Fibroblast of mammary gland (primary cell): ENCODE data around the gene PRDM15.

Experiments
- DNase-seq: peaks from one replicate; pipeline ENCODE4 v3.0.0-alpha.2; 2010; ENCODE audit warnings: low read depth
- H3K4me3 ChIP-seq: 2 replicates; pipeline ENCODE4 v1.5.1; 2011; ENCODE audit warnings: low read depth, mild to moderate bottlenecking, low read length, moderate library complexity; ENCODE audit not compliant: control insufficient read depth
- CTCF ChIP-seq: conservative IDR thresholded peaks from 2 replicates; pipeline ENCODE4 v1.5.1; 2011; ENCODE audit warnings: low read depth, low read length, inconsistent platforms; ENCODE audit not compliant: control insufficient read depth, insufficient read depth

The PRDM15 gene

DNA sequence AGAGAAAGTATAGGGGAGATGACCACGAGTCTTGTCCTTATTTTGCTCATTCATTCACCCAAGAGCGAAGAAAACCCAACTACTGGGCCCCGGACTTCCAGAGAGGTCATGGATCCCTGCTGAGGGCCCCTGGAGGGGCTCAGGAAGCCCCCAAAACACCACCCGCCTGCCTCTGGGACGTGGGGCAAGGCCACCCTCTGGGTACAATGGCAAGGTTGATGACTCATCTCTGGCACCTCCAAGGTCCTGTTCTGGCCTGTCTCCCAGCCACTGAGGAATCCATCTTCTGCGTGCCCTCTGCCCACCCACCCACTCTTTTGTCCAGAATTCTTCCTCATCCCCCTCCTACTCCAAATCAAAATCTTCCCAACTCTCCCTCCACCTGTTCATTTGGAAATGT is 21.3 kb upstream of the PRDM15 start:
- DNase-seq = no peak
- no peak for TF ChIP-seq CTCF
- no peak overlapping the region for H3K4me3 ChIP-seq

- TF ChIP-seq CTCF = no peak
- no peak overlapping the region for H3K4me3 ChIP-seq
- no peak for DNase-seq
Measured at GRCh38 chr21:41899426-41900202, 20.5 kb upstream of the PRDM15 start.

DNA sequence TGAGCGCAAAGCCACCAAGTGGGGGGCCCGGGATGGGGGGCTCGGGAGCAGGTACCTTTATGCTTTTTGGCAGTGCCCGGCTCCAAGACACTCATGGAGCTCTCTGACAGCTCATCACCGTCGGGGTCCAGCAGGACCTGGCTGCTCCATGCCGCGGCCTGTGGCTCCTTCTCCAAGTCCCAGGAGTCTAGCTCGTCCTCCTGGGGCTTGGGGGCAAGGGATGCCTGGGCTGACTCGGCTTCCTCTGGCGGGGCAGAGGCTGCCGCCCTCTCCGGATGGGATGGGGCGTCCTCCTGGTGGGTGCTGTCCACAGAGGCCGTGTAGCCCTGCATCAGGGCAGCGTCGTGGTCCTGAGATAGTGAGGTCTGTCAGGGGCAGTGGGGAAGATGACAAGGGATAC is 19.9 kb upstream of the PRDM15 start:
- no peak for TF ChIP-seq CTCF
- H3K4me3 ChIP-seq = no peak overlapping the region
- DNase-seq = no peak

- no peak overlapping the region for H3K4me3 ChIP-seq
- DNase-seq = no peak
- no peak for TF ChIP-seq CTCF
Measured at GRCh38 chr21:41897700-41898099, 18.6 kb upstream of the PRDM15 start.

DNA sequence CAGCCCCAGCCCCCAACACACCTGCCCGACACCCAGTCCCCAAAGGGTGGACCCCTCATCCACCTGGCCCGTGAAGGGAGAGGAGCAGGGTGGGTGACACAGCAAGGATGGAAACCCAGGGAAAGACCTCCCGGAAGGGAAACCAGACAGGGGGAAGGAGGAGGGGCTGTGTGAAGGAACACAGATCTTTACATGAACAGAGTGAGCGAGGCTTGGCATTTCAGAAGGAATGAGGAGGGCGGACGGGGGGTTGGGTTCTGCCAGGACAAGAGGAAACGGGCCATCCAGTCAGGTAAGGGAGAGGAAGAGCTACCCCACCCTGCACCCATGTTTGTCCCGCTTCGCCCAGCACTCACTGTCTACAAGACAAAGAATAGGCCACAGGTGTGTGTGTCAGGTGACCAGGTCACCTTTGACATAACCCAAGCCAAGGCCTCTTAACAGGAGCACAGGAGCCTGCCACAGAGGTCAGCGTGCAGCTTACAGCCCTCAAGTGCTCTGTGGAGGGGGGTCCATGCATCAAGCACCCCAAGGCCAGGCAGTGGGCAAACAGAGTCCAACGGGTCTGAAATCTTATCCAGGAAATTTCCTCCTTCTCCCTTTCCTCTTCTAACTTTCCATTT is 18.0 kb upstream of the PRDM15 start:
- TF ChIP-seq CTCF = no peak
- no peak overlapping the region for H3K4me3 ChIP-seq
- DNase-seq = no peak

- no peak for DNase-seq
- H3K4me3 ChIP-seq = no peak overlapping the region
- no peak for TF ChIP-seq CTCF
Measured at GRCh38 chr21:41895643-41896493, 16.7 kb upstream of the PRDM15 start.
